GM12872 (cell line): ENCODE measurements around the gene PLEKHN1.

Experiments used
- CTCF ChIP-seq: IDR thresholded peaks from 3 replicates; pipeline ENCODE4 v1.5.1; 2011; ENCODE audit warnings: low read depth, mild to moderate bottlenecking, low read length, moderate library complexity; ENCODE audit not compliant: insufficient read depth

The PLEKHN1 gene

GRCh38 chr1:1013105-1013921, 47.0 kb downstream of the PLEKHN1 start, which contains the start of gene ISG15:
TSS of gene ISG15 (plus strand) at chr1:1013497. CDS start at chr1:1013574, 77 bp downstream.
- no peak for TF ChIP-seq CTCF

GRCh38 chr1:1013922-1014648, 47.8 kb downstream of the PLEKHN1 start:
- no peak for TF ChIP-seq CTCF

- peak; percentile 60; the same call in 2 of the 3 replicates for TF ChIP-seq CTCF
Observed at GRCh38 chr1:1014799-1015681, 48.8 kb downstream of the PLEKHN1 start.

- peak; percentile 55 for TF ChIP-seq CTCF
Observed at GRCh38 chr1:1019122-1019999, 53.1 kb downstream of the PLEKHN1 start.

- TF ChIP-seq CTCF = no peak
Observed at GRCh38 chr1:1020000-1020404, 53.7 kb downstream of the PLEKHN1 start, which contains the start of gene AGRN. TSS of gene AGRN (plus strand) at chr1:1020120. CDS start at chr1:1020173, 53 bp downstream.

GRCh38 chr1:1020415-1021009, 54.2 kb downstream of the PLEKHN1 start:
- TF ChIP-seq CTCF = no peak
